ENCODE results near the gene MTM1.

DNA sequence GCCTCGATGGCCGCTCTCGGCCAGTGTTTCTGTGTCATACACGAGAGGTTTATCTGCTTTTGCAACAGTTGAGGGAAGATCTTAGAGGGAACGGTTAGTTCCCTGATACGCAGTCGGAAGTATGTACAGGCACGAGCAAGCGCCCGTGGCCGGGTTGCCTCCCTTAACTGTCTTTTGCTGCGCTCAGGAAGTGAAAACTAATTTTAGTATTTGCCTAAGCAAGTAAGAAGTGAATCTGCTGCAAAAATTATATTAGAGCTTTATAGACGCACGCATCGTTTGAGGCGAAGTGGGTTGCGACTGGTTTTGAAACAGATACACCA, 695 bp downstream of the MTM1 start:
- TF ChIP-seq POLR2AphosphoS5 (IDR thresholded peaks at IDR 0.05) (no peak), EP300 (IDR thresholded peaks at IDR 0.05) (no peak), POLR2A (IDR thresholded peaks at IDR 0.05) (no peak)
- TF ChIP-seq, protein P1, sequence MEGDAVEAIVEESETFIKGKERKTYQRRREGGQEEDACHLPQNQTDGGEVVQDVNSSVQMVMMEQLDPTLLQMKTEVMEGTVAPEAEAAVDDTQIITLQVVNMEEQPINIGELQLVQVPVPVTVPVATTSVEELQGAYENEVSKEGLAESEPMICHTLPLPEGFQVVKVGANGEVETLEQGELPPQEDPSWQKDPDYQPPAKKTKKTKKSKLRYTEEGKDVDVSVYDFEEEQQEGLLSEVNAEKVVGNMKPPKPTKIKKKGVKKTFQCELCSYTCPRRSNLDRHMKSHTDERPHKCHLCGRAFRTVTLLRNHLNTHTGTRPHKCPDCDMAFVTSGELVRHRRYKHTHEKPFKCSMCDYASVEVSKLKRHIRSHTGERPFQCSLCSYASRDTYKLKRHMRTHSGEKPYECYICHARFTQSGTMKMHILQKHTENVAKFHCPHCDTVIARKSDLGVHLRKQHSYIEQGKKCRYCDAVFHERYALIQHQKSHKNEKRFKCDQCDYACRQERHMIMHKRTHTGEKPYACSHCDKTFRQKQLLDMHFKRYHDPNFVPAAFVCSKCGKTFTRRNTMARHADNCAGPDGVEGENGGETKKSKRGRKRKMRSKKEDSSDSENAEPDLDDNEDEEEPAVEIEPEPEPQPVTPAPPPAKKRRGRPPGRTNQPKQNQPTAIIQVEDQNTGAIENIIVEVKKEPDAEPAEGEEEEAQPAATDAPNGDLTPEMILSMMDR (IDR thresholded peaks at IDR 0.05) = no peak

Measured in gastroesophageal sphincter (tissue), 3 donors.